GM12864 (cell line): ENCODE results near the gene HS6ST2.

Experiments used
- DNase-seq: peaks from one replicate; pipeline ENCODE4 v3.0.0-alpha.2; 2011; ENCODE audit warnings: low read depth
- H3K4me3 ChIP-seq: 2 replicates; pipeline ENCODE4 v1.5.1; 2011; ENCODE audit warnings: mild to moderate bottlenecking, low read depth, low read length, control low read depth
- TF ChIP-seq, protein P1 (sequence below): IDR thresholded peaks from 2 replicates; pipeline ENCODE4 v1.5.1; 2011; ENCODE audit warnings: low read depth, mild to moderate bottlenecking, moderate library complexity, low read length, control low read depth, inconsistent platforms; ENCODE audit errors: missing control alignments

HS6ST2 gene

DNA sequence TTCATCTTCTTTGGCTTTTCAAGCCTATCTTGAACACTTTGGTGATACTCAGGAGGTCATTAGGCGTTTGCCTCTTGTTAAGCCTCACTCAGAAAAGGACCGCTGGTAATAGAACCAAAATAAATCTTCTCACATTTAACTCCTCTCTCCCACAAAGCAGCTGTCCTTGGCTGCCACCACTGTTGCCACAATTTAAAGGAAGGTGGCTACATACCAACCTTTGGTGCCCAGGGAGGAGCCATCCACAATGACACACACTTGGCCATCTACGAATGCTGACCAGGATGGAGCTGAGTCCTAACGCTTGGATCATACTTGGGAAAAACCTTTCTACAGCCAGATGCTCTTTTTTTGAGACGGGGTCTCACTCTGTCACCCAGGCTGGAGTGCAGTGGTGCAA, 210.2 kb downstream of the HS6ST2 start:
- TF ChIP-seq, protein P1, sequence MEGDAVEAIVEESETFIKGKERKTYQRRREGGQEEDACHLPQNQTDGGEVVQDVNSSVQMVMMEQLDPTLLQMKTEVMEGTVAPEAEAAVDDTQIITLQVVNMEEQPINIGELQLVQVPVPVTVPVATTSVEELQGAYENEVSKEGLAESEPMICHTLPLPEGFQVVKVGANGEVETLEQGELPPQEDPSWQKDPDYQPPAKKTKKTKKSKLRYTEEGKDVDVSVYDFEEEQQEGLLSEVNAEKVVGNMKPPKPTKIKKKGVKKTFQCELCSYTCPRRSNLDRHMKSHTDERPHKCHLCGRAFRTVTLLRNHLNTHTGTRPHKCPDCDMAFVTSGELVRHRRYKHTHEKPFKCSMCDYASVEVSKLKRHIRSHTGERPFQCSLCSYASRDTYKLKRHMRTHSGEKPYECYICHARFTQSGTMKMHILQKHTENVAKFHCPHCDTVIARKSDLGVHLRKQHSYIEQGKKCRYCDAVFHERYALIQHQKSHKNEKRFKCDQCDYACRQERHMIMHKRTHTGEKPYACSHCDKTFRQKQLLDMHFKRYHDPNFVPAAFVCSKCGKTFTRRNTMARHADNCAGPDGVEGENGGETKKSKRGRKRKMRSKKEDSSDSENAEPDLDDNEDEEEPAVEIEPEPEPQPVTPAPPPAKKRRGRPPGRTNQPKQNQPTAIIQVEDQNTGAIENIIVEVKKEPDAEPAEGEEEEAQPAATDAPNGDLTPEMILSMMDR = no peak
- H3K4me3 ChIP-seq = no peak overlapping the region
- no peak for DNase-seq

GRCh38 chrX:132745593-132745992, 212.8 kb downstream of the HS6ST2 start:
- no peak for DNase-seq
- TF ChIP-seq, protein P1 = no peak
- H3K4me3 ChIP-seq = no peak overlapping the region

DNA sequence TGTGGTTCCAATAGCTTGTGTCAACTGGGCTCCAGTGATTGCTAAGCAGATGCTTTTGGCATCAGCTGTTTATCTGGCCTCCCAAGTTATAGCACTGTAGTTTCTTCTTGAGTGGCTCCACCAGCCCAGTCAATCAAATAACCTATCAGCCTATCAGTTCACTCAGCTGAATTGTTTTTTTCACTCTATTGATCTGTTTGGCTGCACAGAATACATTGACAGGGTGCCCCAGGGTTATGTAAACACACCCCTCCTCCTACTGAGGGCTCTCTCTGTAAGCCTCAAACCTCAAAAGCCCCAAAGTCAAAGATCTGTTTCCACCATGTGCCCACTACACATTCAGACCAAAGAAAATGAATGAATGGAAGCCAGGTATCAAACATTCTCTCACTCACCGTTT, 214.0 kb downstream of the HS6ST2 start:
- H3K4me3 ChIP-seq = no peak overlapping the region
- TF ChIP-seq, protein P1 = no peak
- no peak for DNase-seq

DNA sequence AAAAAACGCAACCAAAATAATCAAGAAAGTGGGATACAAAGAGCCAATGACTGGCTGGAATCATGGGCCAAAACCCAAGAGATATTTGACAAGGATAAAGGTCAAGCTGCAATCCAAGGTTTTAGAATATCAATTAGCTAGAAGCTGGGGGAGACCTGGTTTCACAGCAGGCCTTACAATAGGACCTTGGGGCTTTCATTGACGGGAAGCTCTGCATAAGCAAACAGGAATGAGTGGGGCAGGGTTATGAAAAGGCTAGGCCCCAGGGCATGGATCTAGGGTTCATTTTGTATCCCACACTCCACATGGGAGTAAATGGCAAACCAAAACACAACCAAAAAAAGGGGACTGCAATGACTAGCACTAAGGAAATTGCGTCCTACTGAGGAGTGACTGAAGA, 215.3 kb downstream of the HS6ST2 start:
- TF ChIP-seq, protein P1 = no peak
- H3K4me3 ChIP-seq = no peak overlapping the region
- no peak for DNase-seq

GRCh38 chrX:132742246-132742645, 216.2 kb downstream of the HS6ST2 start:
- TF ChIP-seq, protein P1 = no peak

DNA sequence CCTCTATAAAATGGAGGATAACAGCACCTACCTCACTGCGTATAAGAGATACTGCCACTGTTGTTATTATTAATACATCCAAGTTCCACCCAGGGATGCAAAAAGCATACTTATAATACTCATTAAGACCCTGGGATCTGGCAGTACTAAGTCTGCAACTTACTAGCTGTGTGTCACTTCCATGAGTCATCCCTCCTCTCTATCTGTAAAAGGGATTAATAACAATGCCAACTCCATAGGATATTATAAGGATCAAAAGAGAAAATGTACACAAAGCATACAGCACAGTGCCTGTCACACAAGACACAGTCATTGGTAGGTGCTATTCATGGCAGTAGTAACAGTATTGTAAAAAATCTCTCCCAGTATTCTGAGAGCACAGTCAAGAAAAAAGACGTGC, 216.7 kb downstream of the HS6ST2 start:
- DNase-seq = no peak
- TF ChIP-seq, protein P1 = no peak
- H3K4me3 ChIP-seq = no peak overlapping the region

More at GRCh38 chrX:132742246-132742645, 216.2 kb downstream of the HS6ST2 start:
- H3K4me3 ChIP-seq = no peak overlapping the region
- no peak for DNase-seq

DNA sequence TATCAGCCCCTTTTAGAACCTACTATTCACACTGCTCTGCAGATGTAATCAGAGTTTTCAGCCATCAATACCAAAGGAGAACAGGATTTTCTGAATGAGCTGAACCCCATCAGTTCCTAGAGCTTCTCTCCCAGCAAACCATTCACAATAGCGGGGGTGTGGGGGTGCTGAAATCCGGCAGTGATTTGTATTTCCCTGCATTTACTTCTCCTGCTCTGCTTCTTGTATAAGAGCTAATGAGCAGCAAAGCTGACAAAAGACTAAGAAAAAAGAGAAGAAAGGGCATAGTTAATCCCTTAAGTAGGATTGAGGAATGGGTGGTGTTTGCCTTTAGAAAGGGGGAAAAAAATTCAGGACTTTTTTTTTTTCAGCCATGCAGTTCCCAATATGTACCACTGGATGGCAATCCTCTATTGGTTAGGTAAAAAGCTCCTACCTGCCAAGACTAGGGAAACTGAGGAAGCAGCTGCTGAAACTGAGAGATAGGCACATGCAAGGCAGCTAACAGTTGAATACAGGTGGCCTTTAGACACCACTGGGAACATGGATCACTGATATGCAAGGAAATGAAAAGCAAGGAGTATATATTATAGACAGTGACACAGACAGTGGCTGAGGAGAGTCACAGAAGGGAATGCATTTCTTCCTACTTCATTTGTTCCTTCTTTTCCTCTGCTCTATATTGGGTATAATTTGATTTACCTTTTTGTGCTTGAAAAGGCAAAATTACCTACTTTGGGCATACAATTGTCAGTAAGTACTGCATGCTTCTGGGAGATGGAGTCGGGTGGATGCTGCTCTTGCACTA, 217.9 kb downstream of the HS6ST2 start:
- TF ChIP-seq, protein P1 = peak; percentile 60
- no peak for DNase-seq
- H3K4me3 ChIP-seq = no peak overlapping the region
